Smooth muscle cell (in vitro differentiated cells): ENCODE results near the gene COL27A1. TPM values are rescaled to one million over a fixed set of nuclear protein-coding genes. Genes with fewer than 3 reads are reported as not detected.

Source experiments
- DNase-seq: peaks from one replicate; lab custom pipeline; 2025; ENCODE audit not compliant: unreplicated experiment; lab: John Stamatoyannopoulos, UW
- H2AFZ ChIP-seq: fragments of 200-600 bp; sonication (generic); 2 replicates; pipeline ENCODE4 v1.6.0; 2016; ENCODE audit warnings: antibody characterized with exemption, low read depth, mild to moderate bottlenecking
- H3F3A ChIP-seq: fragments of 200-600 bp; sonication (generic); 2 replicates; pipeline ENCODE4 v1.6.0; 2017; ENCODE audit warnings: antibody characterized with exemption, low read depth
- H3K27ac ChIP-seq: fragments of 200-600 bp; sonication (generic); 2 replicates; pipeline ENCODE4 v1.5.1; 2016; ENCODE audit warnings: low read depth, mild to moderate bottlenecking
- H3K27me3 ChIP-seq: fragments of 200-600 bp; sonication (generic); 2 replicates; pipeline ENCODE4 v1.6.1; 2016; ENCODE audit warnings: low read depth, mild to moderate bottlenecking
- H3K36me3 ChIP-seq: fragments of 200-600 bp; sonication (generic); 2 replicates; pipeline ENCODE4 v1.5.1; 2016; ENCODE audit warnings: low read depth
- H3K4me1 ChIP-seq: fragments of 200-600 bp; sonication (generic); 2 replicates; pipeline ENCODE4 v1.5.1; 2016; ENCODE audit warnings: low read depth
- H3K4me2 ChIP-seq: fragments of 200-600 bp; sonication (generic); 2 replicates; pipeline ENCODE4 v1.6.0; 2016; ENCODE audit warnings: mild to moderate bottlenecking
- H3K4me3 ChIP-seq: fragments of 200-600 bp; sonication (generic); 2 replicates; pipeline ENCODE4 v1.5.1; 2016; ENCODE audit warnings: mild to moderate bottlenecking
- H3K79me2 ChIP-seq: fragments of 200-600 bp; sonication (generic); 2 replicates; pipeline ENCODE4 v1.6.0; 2016; ENCODE audit warnings: low read depth, mild to moderate bottlenecking
- H3K9ac ChIP-seq: fragments of 200-600 bp; sonication (generic); 2 replicates; pipeline ENCODE4 v1.6.0; 2016; ENCODE audit warnings: low read depth
- H3K9me3 ChIP-seq: fragments of 200-600 bp; sonication (generic); replicated peaks from 2 replicates; pipeline ENCODE4 v1.5.1; 2016; ENCODE audit warnings: low read depth
- H4K20me1 ChIP-seq: fragments of 200-600 bp; sonication (generic); 2 replicates; pipeline ENCODE4 v1.6.0; 2016; ENCODE audit warnings: low read depth
- WGBS: methylation state at CpG from one replicate; pipeline ENCODE4 v1.1.7; 2016; ENCODE audit warnings: low lambda C conversion rate; 5-methylcytosine and 5-hydroxymethylcytosine counted together
- polyA plus RNA-seq: library from polyadenylated mRNA; unstranded; fragments of >200 nt; fragmentation: Nextera tagmentation; extraction: Ambion mirVana; gene quantifications from 2 replicates; pipeline ENCODE4 v1.2.1, GENCODE V29; 2016
- total RNA-seq: library from RNA; depleted of rRNA; stranded (reverse); fragments of >200 nt; gene quantifications from 2 replicates; pipeline ENCODE4 v1.2.3, GENCODE V29; 2014
- TF ChIP-seq, protein P1 (sequence below): fragments of 200-600 bp; sonication (generic); IDR thresholded peaks from 2 replicates; pipeline ENCODE4 v1.5.1; 2017; ENCODE audit warnings: borderline replicate concordance, mild to moderate bottlenecking, antibody characterized with exemption; ENCODE audit not compliant: insufficient read depth, poor library complexity, severe bottlenecking

COL27A1 gene
- total and polyA plus RNA-seq, 2 experiments from 2014 or later = 18.1 to 19.9 TPM

DNA sequence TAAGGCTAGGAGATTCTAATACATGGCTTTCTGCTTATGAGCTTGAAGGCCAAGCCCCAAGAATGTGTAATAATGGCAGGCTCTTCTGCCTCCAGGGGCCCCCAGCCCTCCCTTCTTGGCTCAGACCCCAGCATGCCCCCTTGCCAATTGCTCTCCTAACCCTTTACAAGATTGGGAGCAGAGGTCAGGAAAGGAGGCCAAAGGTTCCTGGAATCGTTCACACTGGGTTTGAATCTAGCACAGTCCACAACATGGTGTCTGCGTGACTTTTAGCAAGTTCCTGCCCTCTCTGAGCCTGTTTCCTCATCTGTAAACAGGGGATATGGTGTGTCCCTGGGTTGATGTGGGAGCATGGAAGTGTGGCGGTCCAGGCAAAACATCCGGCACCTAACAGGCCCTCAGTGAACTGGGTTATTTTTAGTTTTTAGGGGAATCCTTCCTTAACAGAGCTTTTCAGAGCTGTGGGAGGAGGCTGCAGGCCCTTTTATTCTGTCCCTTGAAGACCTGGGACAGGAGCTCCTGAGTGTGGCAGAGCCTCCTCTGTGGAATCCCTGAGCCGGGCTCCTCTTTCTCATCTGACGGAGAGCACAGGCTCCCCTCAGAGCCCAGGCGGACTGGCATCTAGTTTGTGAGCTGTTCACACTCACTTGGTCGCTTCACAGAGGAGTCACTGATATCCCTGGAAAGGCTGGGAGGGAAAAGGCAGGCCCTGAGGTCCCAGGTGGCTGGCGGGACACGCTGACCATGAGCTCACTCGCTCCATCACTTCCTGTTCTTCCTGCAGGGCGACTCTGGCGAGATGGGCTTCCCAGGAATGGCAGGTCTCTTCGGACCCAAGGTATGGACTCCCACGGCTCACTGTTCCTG, 144.2 kb downstream of the COL27A1 start:
- Histone ChIP-seq H3K9ac (no peak overlapping the region), H3K27me3 (no peaks in the 10 kb centered on the region), H3K9me3 (no peaks in the 10 kb centered on the region), H2AFZ (no peak overlapping the region), H3K4me2 (no peak overlapping the region), H4K20me1 (no peaks in the 10 kb centered on the region), H3K27ac (no peak overlapping the region), H3K4me3 (no peak overlapping the region), H3K79me2 (no peaks in the 10 kb centered on the region), H3K4me1 (no peaks in the 10 kb centered on the region), H3K36me3 (peaks cover 49% of the 10 kb centered on the region), H3F3A (no peaks in the 10 kb centered on the region)
- 97% methylated on average over 15 of the region's 15 CpGs for WGBS
- DNase-seq = no peak
- TF ChIP-seq, protein P1, sequence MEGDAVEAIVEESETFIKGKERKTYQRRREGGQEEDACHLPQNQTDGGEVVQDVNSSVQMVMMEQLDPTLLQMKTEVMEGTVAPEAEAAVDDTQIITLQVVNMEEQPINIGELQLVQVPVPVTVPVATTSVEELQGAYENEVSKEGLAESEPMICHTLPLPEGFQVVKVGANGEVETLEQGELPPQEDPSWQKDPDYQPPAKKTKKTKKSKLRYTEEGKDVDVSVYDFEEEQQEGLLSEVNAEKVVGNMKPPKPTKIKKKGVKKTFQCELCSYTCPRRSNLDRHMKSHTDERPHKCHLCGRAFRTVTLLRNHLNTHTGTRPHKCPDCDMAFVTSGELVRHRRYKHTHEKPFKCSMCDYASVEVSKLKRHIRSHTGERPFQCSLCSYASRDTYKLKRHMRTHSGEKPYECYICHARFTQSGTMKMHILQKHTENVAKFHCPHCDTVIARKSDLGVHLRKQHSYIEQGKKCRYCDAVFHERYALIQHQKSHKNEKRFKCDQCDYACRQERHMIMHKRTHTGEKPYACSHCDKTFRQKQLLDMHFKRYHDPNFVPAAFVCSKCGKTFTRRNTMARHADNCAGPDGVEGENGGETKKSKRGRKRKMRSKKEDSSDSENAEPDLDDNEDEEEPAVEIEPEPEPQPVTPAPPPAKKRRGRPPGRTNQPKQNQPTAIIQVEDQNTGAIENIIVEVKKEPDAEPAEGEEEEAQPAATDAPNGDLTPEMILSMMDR = no peak

DNA sequence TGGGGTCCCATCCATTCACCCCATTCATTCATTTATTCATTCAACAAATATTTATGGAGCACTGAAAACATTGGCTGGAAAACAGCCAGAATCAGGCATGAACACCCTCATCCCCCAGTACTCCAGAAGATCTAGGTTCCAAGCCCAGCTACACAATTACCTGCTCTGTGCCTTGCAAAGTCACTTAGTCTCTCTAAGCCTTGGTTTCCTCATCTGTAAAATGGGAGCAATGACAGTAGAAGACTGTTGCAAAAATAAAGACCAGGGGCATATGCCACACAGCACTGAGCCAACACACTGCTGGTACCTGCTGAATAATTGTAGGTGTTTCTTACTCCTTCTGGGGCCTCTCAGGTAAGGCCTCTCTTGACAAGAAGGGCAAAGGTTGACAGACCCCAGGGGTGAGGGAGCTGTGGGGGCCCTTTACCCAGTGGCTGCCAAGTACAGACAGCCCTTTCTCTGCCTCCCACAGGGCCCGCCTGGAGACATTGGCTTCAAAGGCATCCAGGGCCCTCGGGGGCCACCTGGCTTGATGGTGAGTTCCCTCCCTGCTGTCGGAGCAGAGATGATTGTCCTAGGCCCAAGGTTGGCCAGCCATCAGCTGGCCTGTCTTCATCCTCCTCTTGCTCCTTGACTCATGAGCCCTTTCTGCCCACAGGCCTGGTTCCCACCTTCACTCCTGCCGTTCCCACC, 145.0 kb downstream of the COL27A1 start:
- Histone ChIP-seq H3K36me3 (peaks cover 41% of the 10 kb centered on the region), H3K4me3 (no peak overlapping the region), H3K4me1 (no peaks in the 10 kb centered on the region), H4K20me1 (no peaks in the 10 kb centered on the region), H3K79me2 (no peaks in the 10 kb centered on the region), H3K27me3 (no peaks in the 10 kb centered on the region), H3K9me3 (no peaks in the 10 kb centered on the region), H3F3A (no peaks in the 10 kb centered on the region), H3K27ac (no peak overlapping the region), H2AFZ (no peak overlapping the region), H3K4me2 (no peak overlapping the region), H3K9ac (no peak overlapping the region)
- TF ChIP-seq, protein P1 = no peak
- no peak for DNase-seq
- 100% methylated on average over 4 of the region's 4 CpGs for WGBS

DNA sequence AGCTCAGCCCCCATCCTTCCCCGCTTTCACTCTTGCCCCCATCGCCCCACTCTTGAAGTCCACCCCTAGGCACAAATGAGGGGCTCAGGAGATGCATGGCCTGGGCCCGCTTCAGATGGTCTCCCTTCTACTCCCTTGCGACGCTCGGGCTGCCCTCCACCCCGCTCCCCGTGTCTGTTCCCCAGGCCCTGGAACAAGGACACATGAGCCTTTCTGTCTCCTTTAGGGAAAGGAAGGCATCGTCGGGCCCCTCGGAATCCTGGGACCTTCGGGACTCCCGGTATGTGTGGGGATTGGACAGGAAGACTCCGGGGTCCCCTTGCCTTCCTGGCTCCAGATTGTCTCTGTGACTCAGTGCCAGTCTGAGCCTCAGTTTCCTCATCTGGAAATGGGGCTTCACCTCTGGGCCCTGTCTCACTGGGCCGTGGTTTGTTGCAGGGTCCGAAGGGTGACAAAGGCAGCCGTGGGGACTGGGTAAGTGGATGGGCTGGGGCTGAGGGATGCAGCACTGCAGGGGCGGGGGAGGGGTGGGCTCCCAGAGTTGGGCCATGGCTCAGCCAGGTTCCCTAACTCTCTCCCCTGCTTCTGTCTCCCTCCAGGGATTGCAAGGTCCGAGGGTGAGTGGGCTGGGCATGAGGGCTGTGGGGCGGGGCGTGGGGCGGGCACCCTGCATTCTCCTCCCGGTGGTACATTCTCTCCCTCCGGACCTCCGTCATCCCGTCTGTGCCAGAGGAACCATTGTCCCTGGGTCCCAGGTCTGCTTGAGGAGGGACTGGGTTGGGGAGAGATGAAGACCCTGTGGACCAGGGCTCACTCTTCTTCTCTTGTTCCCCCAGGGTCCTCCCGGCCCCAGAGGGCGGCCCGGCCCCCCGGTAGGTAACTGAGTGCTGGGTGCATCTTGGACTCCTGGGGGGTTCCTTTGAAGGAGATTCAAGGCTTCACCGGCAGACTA, 145.8 kb downstream of the COL27A1 start:
- TF ChIP-seq, protein P1 = no peak
- peaks cover 33% of the 10 kb centered on the region for H3K36me3 ChIP-seq
- H3K4me2 ChIP-seq = no peak overlapping the region
- no peak overlapping the region for H3K9ac ChIP-seq
- no peak overlapping the region for H3K27ac ChIP-seq
- no peaks in the 10 kb centered on the region for H3K9me3 ChIP-seq
- no peaks in the 10 kb centered on the region for H3K79me2 ChIP-seq
- H3K4me3 ChIP-seq = no peak overlapping the region
- H2AFZ ChIP-seq = no peak overlapping the region
- no peaks in the 10 kb centered on the region for H3K27me3 ChIP-seq
- WGBS = 96% methylated on average over 29 of the region's 31 CpGs
- no peaks in the 10 kb centered on the region for H3F3A ChIP-seq
- DNase-seq = no peak
- H4K20me1 ChIP-seq = no peaks in the 10 kb centered on the region
- H3K4me1 ChIP-seq = no peaks in the 10 kb centered on the region
